T-helper 17 cell (primary cell): Measurements from ENCODE around the gene KDM4B. TPM values are rescaled to one million over a fixed set of nuclear protein-coding genes. Genes with fewer than 3 reads are reported as not detected.
"Not testable (repeated sequence)": the region's sequence is repeated elsewhere in the genome, so short reads cannot be mapped to it uniquely, and the experiment has no call there.

Experiments
- ATAC-seq: fragments of 150-1000 bp; cut with Tn5 transposase; 2 replicates; pipeline ENCODE4 v1.10.0; 2021; ENCODE audit warnings: mild to moderate bottlenecking, moderate library complexity
- DNase-seq, 3 donors: peaks; one replicate each; pipeline versions ENCODE4 v3.0.0 to v3.0.0-alpha.2; 2020 to 2021
- H3K9me3 ChIP-seq: one replicate; pipeline ENCODE4 v1.7.0; 2013; ENCODE audit warnings: low read length, mild to moderate bottlenecking; ENCODE audit not compliant: control insufficient read depth, poor library complexity, severe bottlenecking
- H3K27ac Mint-ChIP-seq: one replicate; pipeline ENCODE4 v1.8.0; 2022; ENCODE audit warnings: mild to moderate bottlenecking, moderate library complexity, mixed read lengths
- H3K27me3 Mint-ChIP-seq: one replicate; pipeline ENCODE4 v1.8.0; 2022; ENCODE audit warnings: mixed read lengths
- H3K36me3 Mint-ChIP-seq: one replicate; pipeline ENCODE4 v1.8.0; 2022; ENCODE audit warnings: low read depth, mixed read lengths
- H3K4me1 Mint-ChIP-seq: one replicate; pipeline ENCODE4 v1.8.0; 2022; ENCODE audit warnings: mild to moderate bottlenecking, mixed read lengths
- H3K4me3 Mint-ChIP-seq: one replicate; pipeline ENCODE4 v1.8.0; 2022; ENCODE audit warnings: mild to moderate bottlenecking, moderate library complexity, mixed read lengths
- total RNA-seq, 4 donors: library from RNA in 2 of 4; stranded (reverse) in 2 of 4; gene quantifications; one replicate each; pipeline ENCODE4 v1.2.3 and lab custom pipeline; 2022 to 2026

The KDM4B gene
- total RNA-seq, 2 donors from 2014 or later: 37.6 to 42.2 TPM

DNA sequence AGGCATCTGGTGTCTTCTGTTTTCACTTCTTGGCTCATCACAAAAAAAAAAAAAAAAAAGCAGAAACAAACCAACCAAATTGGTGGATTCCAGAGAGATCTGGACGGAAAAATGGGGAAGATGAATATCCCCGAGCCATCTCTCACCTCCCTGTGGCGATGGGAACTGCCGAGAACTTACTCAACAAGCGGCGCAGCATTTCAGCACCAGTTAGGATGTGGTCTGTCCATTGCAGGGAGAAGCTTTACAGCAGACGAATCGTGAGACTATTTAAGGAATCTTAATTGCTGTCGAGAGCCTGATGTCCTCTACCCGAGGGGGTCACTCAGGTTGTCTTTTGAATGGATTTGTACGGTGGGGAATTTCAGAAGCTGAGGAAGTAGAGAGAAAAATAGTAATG is 17.3 kb upstream of the KDM4B start:
- no peaks in the 10 kb centered on the region for H3K9me3 ChIP-seq
- H3K4me3 Mint-ChIP-seq: no peak overlapping the region
- H3K27me3 Mint-ChIP-seq: no peaks in the 10 kb centered on the region
- H3K27ac Mint-ChIP-seq: peak overlapping the region; percentile 51
- no peaks in the 10 kb centered on the region for H3K4me1 Mint-ChIP-seq
- no peaks in the 10 kb centered on the region for H3K36me3 Mint-ChIP-seq
- ATAC-seq (no peak), DNase-seq (no peak)

DNA sequence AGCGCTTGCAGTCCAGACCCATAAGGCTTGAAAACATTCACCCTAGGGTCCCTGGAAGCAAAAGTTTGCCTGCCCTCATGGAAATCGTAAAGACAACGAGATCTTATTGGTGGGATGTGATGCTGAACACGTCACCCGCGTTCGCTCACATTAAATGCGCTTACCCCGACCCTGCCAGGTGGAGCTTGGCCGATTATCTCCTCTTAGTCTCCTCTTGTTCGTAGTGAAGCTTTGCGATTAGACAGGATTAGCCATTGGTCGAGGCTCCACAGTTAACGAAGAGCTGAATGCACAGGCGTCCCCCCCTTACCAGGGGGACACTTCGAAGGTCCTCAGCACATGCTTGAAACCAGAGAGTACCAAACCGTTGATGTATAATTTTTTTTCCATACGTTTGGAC is 16.0 kb upstream of the KDM4B start:
- Mint-ChIP-seq H3K36me3 (no peaks in the 10 kb centered on the region), H3K4me3 (no peak overlapping the region), H3K27ac (no peak overlapping the region), H3K27me3 (no peaks in the 10 kb centered on the region), H3K4me1 (no peaks in the 10 kb centered on the region)
- DNase-seq: no peak
- no peaks in the 10 kb centered on the region for H3K9me3 ChIP-seq
- ATAC-seq: no peak

DNA sequence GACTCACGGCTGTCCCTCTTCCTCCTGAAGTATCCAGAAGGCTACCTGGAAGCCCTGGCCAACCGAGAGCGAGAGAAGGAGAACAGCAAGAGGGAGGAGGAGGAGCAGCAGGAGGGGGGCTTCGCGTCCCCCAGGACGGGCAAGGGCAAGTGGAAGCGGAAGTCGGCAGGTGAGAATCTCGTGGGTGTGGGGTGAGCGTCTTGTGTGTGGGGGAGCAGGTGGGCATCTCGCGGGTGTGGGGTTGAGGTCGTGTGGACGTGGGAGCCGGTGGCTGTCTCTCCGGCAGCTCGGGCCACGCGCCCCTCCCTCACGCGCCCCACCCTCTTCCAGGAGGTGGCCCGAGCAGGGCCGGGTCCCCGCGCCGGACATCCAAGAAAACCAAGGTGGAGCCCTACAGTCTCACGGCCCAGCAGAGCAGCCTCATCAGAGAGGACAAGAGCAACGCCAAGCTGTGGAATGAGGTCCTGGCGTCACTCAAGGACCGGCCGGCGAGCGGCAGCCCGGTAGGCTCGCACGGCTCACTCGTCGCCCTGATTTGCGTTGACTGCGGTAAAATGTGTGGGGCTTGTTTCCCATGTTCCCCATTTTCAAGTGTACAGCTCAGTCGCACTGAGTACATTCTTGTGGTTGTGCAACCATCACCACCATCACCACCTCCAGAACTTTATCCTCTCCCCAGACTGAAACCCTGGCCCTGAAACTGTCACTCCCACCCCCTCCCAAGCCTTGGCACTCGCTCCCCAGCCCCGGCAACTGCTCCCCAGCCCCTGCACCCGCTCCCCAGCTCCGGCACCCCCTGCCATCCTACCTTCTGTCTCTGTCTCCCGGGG is 14.4 kb upstream of the KDM4B start:
- not testable (repeated sequence) for H3K4me1 Mint-ChIP-seq, H3K9me3 ChIP-seq, ATAC-seq, DNase-seq, H3K36me3 Mint-ChIP-seq, H3K4me3 Mint-ChIP-seq, H3K27me3 Mint-ChIP-seq
- peak overlapping the region; percentile 29 for H3K27ac Mint-ChIP-seq

DNA sequence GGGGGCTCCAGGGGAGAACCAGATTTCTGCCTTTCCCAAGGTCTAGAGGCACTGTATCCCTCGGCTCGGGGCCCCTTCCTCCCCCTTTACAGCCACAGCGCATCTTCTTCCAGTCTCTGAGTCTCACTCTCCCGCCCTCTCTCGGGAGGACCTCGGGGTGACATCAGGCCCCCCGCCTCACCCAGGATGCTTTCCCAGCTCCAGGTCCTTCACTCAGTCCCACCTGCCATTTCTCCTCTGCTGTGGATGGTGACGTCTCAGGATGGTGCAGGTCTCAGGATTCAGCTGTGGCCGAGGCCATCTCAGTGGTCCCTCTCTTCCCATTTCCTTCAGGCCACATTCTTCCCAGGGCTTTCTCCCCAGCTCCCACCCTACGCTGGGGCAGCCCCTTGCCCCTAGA is 13.6 kb upstream of the KDM4B start:
- ATAC-seq: no peak
- H3K9me3 ChIP-seq: no peaks in the 10 kb centered on the region
- DNase-seq: no peak
- Mint-ChIP-seq H3K4me3 (no peak overlapping the region), H3K36me3 (no peaks in the 10 kb centered on the region), H3K27ac (peak overlapping the region; percentile 29), H3K4me1 (peaks cover 2% of the 10 kb centered on the region), H3K27me3 (no peaks in the 10 kb centered on the region)

DNA sequence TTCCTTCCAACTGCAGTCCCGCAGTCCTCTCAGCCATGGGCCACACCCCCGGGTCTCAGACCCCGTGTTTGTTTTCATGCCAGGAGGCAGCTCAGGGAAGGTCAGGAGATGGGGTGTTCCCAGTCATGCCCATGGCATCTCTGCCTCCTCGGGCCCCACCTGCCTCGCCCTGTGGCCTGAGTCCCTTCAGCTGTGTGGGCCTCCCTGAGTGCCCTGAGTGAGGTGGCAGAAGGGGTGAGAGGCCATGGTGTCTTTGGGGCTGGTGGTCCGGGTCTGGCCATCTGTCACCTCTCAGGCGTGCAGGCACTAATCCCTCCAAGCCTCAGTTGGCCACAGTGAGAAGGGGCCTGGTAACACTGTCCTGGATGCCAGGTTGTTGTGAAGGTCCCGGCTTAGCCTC is 10.9 kb upstream of the KDM4B start:
- H3K9me3 ChIP-seq: no peaks in the 10 kb centered on the region
- no peaks in the 10 kb centered on the region for H3K27me3 Mint-ChIP-seq
- H3K4me3 Mint-ChIP-seq: no peak overlapping the region
- no peak overlapping the region for H3K27ac Mint-ChIP-seq
- DNase-seq (no peak), ATAC-seq (no peak)
- H3K4me1 Mint-ChIP-seq: peaks cover 2% of the 10 kb centered on the region
- no peaks in the 10 kb centered on the region for H3K36me3 Mint-ChIP-seq

DNA sequence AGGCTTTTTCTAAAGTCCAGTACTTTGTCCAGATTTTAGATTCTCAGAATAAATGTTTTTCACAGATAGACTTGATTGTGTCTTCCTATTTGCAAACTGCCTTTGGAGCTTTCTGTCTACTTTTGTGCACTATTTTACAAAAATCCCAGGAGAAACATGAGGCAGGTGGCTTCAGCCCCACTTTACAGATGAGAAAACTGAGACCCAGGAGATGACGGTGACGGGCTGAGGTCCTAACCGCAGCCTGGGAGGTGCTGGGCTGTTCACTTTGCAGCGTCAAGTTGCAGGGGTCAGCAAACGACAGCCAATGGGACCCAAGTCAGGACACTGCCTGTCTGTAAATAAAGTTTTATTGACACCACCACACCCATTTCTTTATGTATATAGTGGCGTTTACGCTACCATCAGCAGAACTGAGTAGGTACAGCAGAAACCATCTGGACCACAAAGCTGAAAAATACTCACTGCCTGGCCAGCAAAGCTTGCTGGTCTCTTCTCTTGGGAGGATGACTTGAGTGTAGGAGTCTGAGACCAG is 6.8 kb upstream of the KDM4B start:
- no peak overlapping the region for H3K27ac Mint-ChIP-seq
- H3K4me1 Mint-ChIP-seq: peaks cover 2% of the 10 kb centered on the region
- no peak overlapping the region for H3K4me3 Mint-ChIP-seq
- DNase-seq (no peak), ATAC-seq (no peak)
- H3K36me3 Mint-ChIP-seq: no peaks in the 10 kb centered on the region
- H3K9me3 ChIP-seq: no peaks in the 10 kb centered on the region
- no peaks in the 10 kb centered on the region for H3K27me3 Mint-ChIP-seq

DNA sequence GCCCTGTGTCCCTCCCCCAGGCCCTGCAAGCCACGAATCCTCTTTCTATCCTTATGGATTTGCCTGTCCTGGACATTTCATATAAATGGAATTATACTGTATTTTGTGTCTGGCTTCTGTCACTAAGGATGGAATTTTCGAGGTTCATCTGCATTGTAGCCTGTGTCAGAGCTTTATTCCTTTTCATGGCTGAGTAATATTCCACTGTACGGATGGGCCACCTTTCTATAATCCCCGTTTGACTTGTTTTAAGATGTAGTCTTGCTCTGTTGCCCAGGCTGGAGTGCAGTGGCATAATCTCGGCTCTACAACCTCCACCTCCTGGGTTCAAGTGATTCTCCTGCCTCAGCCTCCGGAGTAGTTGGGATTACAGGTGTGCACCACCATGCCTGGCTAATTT is 3.9 kb upstream of the KDM4B start:
- peaks cover 8% of the 10 kb centered on the region for H3K4me1 Mint-ChIP-seq
- H3K9me3 ChIP-seq: no peaks in the 10 kb centered on the region
- no peak overlapping the region for H3K4me3 Mint-ChIP-seq
- no peak for DNase-seq
- no peak overlapping the region for H3K27ac Mint-ChIP-seq
- H3K36me3 Mint-ChIP-seq: no peaks in the 10 kb centered on the region
- no peaks in the 10 kb centered on the region for H3K27me3 Mint-ChIP-seq
- ATAC-seq: no peak

DNA sequence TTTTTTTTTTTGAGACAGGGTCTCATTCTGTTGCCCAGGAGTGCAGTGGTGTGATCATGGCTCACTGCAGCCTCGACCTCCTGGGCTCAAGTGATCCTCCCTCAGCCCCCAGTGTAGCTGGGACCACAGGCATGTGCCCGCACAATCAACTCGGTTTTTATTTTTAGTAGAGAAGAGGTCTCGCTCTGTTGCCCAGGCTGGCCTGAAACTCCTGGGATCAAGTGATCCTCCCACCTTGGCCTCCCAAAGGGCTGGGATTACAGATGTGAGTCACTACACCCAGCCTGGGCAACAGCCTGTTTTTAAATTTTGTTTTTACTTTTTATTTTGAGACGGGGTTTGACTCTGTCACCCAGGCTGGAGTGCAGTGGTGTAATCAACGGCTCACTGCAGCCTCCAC is 2.3 kb upstream of the KDM4B start:
- H3K4me3 Mint-ChIP-seq: no peak overlapping the region
- H3K36me3 Mint-ChIP-seq: no peaks in the 10 kb centered on the region
- no peaks in the 10 kb centered on the region for H3K27me3 Mint-ChIP-seq
- H3K9me3 ChIP-seq: no peaks in the 10 kb centered on the region
- no peak overlapping the region for H3K27ac Mint-ChIP-seq
- DNase-seq (no peak), ATAC-seq (no peak)
- peaks cover 22% of the 10 kb centered on the region for H3K4me1 Mint-ChIP-seq

DNA sequence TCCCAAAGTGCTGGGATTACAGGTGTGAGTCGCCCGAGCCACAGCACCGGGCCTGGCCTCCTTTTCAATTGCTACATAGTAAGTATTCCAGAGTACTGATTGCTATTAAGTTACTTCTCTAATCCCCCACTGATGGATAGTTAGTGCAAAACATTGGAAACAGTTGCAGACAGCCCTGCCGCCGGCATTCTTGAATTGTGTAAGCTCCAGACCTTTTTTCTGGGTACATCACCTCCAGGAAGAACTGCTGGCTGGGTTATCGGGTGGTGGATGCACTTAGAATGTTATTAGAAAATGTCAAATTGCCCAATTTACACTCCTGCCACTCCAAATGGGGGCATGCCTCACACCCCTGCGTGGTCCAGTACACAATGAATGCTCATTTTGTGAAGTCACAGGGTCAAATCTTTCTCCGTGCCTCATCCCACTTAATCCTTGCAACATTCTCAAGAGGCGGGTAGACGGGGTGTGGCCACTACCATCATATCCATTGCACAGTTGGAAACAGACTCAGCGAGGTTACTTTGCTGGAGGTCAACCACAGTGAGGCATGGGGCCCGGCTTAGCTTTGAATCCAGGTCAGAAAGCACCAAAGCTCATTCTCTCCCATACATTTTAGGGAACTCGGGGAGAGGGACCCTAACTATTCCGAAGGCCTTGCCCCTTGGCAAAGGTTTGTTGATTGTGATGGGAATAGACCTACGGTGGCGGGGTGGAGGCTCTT is 1.0 kb upstream of the KDM4B start:
- no peaks in the 10 kb centered on the region for H3K9me3 ChIP-seq
- Mint-ChIP-seq H3K27ac (peak overlapping the region; percentile 41), H3K27me3 (no peaks in the 10 kb centered on the region), H3K36me3 (no peaks in the 10 kb centered on the region), H3K4me3 (peak overlapping the region; percentile 88), H3K4me1 (peaks cover 27% of the 10 kb centered on the region)
- DNase-seq (no peak), ATAC-seq (no peak)

DNA sequence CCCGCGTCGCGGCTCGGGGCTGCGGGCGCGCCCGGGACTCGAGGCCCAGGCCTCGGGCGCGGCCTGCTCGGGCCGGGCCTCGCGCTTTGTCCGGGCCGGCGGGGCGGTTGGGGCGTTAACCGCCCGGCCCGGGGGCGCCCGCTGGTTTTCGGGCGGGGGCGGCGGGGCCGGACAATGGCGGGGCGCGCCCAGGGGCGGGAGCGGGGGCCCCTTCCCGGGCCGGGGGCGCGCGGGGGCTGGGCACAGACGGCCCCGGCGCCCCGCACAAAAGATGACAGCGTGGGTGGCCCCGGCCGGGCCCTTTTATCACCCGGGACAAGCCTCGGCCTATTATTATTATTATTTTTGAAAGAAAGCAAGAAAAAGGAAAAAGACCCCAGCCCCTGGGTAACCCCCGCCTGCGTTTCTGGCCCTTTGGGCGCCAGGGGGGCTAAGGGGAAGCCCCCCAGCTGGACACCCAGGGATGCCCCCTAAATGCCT is 419 bp downstream of the KDM4B start:
- no peaks in the 10 kb centered on the region for H3K9me3 ChIP-seq
- peaks cover 29% of the 10 kb centered on the region for H3K4me1 Mint-ChIP-seq
- H3K4me3 Mint-ChIP-seq: peak overlapping the region; percentile 94
- DNase-seq (no peak), ATAC-seq (no peak)
- H3K27me3 Mint-ChIP-seq: no peaks in the 10 kb centered on the region
- peak overlapping the region; percentile 91 for H3K27ac Mint-ChIP-seq
- H3K36me3 Mint-ChIP-seq: no peaks in the 10 kb centered on the region

DNA sequence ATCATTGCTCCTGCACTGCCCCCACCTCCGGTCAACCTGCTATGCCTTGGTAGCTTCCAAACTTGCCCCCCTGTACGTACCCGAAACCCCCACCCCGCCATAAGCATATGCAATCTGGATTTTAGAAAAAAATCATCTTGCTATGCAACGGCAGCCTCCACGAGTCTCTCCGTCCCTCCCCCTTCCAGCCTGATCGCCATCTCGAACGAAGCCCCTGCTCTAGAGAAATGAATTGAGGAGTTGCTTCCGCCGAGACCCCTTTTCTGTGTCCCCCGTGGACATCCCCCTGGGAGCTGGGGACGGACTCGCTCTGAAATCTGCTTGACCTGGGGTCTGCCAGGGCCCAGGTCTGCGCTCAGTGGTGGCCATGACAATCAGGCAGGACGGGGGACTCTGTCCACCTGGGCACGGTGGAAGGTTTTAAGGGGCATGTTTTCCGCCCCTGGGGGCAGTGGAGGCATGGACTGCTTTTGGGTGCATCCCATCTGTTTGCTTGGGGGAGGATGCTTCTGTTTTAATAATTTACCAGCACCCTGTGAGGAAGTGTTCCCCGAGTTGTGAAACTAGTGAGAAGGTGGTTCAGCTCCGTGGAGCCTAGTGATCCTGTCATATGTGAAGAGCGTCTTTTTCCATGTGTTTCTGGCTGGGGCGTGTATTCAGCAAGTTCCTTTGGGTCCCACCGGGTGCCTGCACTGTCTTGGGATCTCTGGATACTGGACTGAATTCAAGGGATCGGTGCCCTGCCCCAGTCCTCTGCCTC is 1.0 kb downstream of the KDM4B start:
- Mint-ChIP-seq H3K4me3 (peak overlapping the region; percentile 94), H3K27ac (peak overlapping the region; percentile 91), H3K4me1 (peaks cover 33% of the 10 kb centered on the region), H3K27me3 (no peaks in the 10 kb centered on the region), H3K36me3 (no peaks in the 10 kb centered on the region)
- H3K9me3 ChIP-seq: no peaks in the 10 kb centered on the region
- ATAC-seq (no peak), DNase-seq (no peak)

DNA sequence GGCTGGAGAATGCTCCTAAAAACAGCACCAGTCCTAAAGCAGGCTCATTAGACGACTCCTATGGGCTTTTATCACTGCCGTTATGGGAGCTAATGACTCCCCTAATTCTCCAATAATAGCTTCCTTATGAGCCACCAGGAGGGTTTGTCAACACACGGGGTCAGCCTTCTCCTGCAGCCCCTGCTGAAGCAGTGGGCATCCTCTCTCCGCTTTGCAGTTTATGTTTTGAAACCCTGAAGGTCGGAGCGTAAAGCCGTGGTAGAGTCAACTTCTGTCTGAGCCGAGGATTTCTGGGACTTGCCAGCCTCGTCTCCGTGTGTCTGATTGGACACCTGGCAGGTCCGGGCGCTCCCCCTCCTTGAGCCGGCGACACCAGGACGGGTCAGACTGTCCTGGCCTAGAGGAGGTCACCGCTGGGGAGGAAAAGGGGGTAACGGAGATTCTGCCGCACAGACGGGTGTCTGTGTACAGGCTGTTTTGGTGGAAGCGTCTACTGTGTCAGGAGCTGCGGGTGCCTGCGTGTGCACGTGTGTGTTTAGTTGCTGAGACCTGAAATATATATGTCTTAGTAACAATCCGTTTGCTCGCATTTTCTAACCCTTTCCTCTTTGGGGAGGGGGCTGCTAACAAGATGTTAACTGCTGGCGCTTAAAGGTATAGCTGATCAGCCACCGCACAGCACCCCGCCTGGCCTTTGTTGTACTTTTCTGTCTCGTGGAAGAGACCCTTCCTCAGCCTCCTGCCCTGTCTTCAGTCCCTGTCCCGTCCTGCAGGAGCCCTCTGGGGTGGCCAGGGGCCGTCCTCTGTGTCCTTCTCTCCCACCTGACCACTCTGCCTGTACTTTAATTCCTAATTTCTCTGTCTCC is 1.9 kb downstream of the KDM4B start:
- H3K9me3 ChIP-seq: no peaks in the 10 kb centered on the region
- DNase-seq (no peak), ATAC-seq (no peak)
- Mint-ChIP-seq H3K4me1 (peaks cover 33% of the 10 kb centered on the region), H3K27me3 (no peaks in the 10 kb centered on the region), H3K27ac (peak overlapping the region; percentile 91), H3K36me3 (no peaks in the 10 kb centered on the region), H3K4me3 (peak overlapping the region; percentile 94)
